Measurements from ENCODE around the gene PRDM5. TPM values are rescaled to one million over a fixed set of nuclear protein-coding genes. Genes with fewer than 3 reads are reported as not detected.

The PRDM5 gene
- total RNA-seq, 1 donor from 2014 or later = 7.3 TPM

- peak; percentile 42 for TF ChIP-seq CTCF (IDR thresholded peaks at IDR 0.05; ENCODE audit: insufficient read depth, low read length, poor library complexity, severe bottlenecking)
- Histone ChIP-seq H3K36me3 (ENCODE audit: control insufficient read depth, insufficient read depth, low read length) (no peaks in the 10 kb centered on the region), H3K27me3 (ENCODE audit: control insufficient read depth, insufficient read depth, low read length) (no peaks in the 10 kb centered on the region), H3K4me3 (ENCODE audit: low read depth, low read length) (no peak overlapping the region)
- no peak for DNase-seq (ENCODE audit: low read depth)
Observed at GRCh38 chr4:120843849-120844527, 78.5 kb downstream of the PRDM5 start.

GRCh38 chr4:120842031-120842430 lies 80.5 kb downstream of the PRDM5 start:
- no peak for DNase-seq (ENCODE audit: low read depth)
- Histone ChIP-seq H3K27me3 (ENCODE audit: control insufficient read depth, insufficient read depth, low read length) (no peaks in the 10 kb centered on the region), H3K36me3 (ENCODE audit: control insufficient read depth, insufficient read depth, low read length) (no peaks in the 10 kb centered on the region), H3K4me3 (ENCODE audit: low read depth, low read length) (no peak overlapping the region)
- no peak for TF ChIP-seq CTCF (IDR thresholded peaks at IDR 0.05; ENCODE audit: insufficient read depth, low read length, poor library complexity, severe bottlenecking)

GRCh38 chr4:120841580-120841979 lies 80.9 kb downstream of the PRDM5 start:
- TF ChIP-seq CTCF (IDR thresholded peaks at IDR 0.05; ENCODE audit: insufficient read depth, low read length, poor library complexity, severe bottlenecking) = no peak
- no peaks in the 10 kb centered on the region for H3K27me3 ChIP-seq (ENCODE audit: control insufficient read depth, insufficient read depth, low read length)
- DNase-seq (ENCODE audit: low read depth) = no peak

GRCh38 chr4:120839974-120840751 lies 82.4 kb downstream of the PRDM5 start:
- H3K4me3 ChIP-seq (ENCODE audit: low read depth, low read length) = no peak overlapping the region
- DNase-seq (ENCODE audit: low read depth) = no peak
- no peak for TF ChIP-seq CTCF (IDR thresholded peaks at IDR 0.05; ENCODE audit: insufficient read depth, low read length, poor library complexity, severe bottlenecking)
- H3K36me3 ChIP-seq (ENCODE audit: control insufficient read depth, insufficient read depth, low read length) = no peaks in the 10 kb centered on the region
- no peaks in the 10 kb centered on the region for H3K27me3 ChIP-seq (ENCODE audit: control insufficient read depth, insufficient read depth, low read length)

More at GRCh38 chr4:120841580-120841979, 80.9 kb downstream of the PRDM5 start:
- Histone ChIP-seq H3K36me3 (ENCODE audit: control insufficient read depth, insufficient read depth, low read length) (no peaks in the 10 kb centered on the region), H3K4me3 (ENCODE audit: low read depth, low read length) (no peak overlapping the region)

GRCh38 chr4:120839334-120839973 lies 83.1 kb downstream of the PRDM5 start:
- no peak for TF ChIP-seq CTCF (IDR thresholded peaks at IDR 0.05; ENCODE audit: insufficient read depth, low read length, poor library complexity, severe bottlenecking)
- H3K36me3 ChIP-seq (ENCODE audit: control insufficient read depth, insufficient read depth, low read length) = no peaks in the 10 kb centered on the region
- H3K27me3 ChIP-seq (ENCODE audit: control insufficient read depth, insufficient read depth, low read length) = no peaks in the 10 kb centered on the region
- no peak overlapping the region for H3K4me3 ChIP-seq (ENCODE audit: low read depth, low read length)
- DNase-seq (ENCODE audit: low read depth) = no peak
